Natural killer cell treated with Interleukin-12 subunit alpha and Interleukin-12 subunit beta and Interleukin-15 and Interleukin-18, amount 100 ng/mL, for 72 hours (primary cell): Measurements from ENCODE around the gene IFIT3. TPM values are rescaled to one million over a fixed set of nuclear protein-coding genes. Genes with fewer than 3 reads are reported as not detected.

Experiments
- ATAC-seq, 2 donors: fragments of 150-1000 bp; cut with Tn5 transposase in 1 of 2; sonication (Bioruptor Pico), chemical (Tn5 transposase) in 1 of 2; 2 replicates each; pipeline ENCODE4 v1.10.0; 2021
- DNase-seq: peaks from one replicate; pipeline ENCODE4 v3.0.0; 2022; ENCODE audit warnings: low spot score
- H3K27ac Mint-ChIP-seq, 2 donors: 1 replicate in 1 of 2; 2 replicates in 1 of 2; pipeline ENCODE4 v1.8.0; 2022; ENCODE audit warnings: mixed read lengths in 2 of 2, mild to moderate bottlenecking in 1 of 2, moderate library complexity in 1 of 2
- H3K27me3 Mint-ChIP-seq, 2 donors: 1 replicate in 1 of 2; 2 replicates in 1 of 2; pipeline ENCODE4 v1.8.0; 2022; ENCODE audit warnings: mixed read lengths in 2 of 2
- H3K36me3 Mint-ChIP-seq: one replicate; pipeline ENCODE4 v1.8.0; 2022; ENCODE audit warnings: mixed read lengths
- H3K4me1 Mint-ChIP-seq, 2 donors: 1 replicate in 1 of 2; 2 replicates in 1 of 2; pipeline ENCODE4 v1.8.0; 2022; ENCODE audit warnings: low read depth in 2 of 2, mixed read lengths in 2 of 2, mild to moderate bottlenecking in 1 of 2
- H3K4me3 Mint-ChIP-seq: one replicate; pipeline ENCODE4 v1.8.0; 2022; ENCODE audit warnings: mixed read lengths
- H3K9me3 Mint-ChIP-seq: 2 replicates; pipeline ENCODE4 v1.8.0; 2022; ENCODE audit warnings: mixed read lengths
- total RNA-seq, 2 donors: library from RNA; stranded (reverse); gene quantifications; one replicate each; pipeline ENCODE4 v1.2.3, GENCODE V29; 2022

Gene IFIT3
- total RNA-seq, 2 donors from 2014 or later: 2.6 to 3.0 TPM

DNA sequence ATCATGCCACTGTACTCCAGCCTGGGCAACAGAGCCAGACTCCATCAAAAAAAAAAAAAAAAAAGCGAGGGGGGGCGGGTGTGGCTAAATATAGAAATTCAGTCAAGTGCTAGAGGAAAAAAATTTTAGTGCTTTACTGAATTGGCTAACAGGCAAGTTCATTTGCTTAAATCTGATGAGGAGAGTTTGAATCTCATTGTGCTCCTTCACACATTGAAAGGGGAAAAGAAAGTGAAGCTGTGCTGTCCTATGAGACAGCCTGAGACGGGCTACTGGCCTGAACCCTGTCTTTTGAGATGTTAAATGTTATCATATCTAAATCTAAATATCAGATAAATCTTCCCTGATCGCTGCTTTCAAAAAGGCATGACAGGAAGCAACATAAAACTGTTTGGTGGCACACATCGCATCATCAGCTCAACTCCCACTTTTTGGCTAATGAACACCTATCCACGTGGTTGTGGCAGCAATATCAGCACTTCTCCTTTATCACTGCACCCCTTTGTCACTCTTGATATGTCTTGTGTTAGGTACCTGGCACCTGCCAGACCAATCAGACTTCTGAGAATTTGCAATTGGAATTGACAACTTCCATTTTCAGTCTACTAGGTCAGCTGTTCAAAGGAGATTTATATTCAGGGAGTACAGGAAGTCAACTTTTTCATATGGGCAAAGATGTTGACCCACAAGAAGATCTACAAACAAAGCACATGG, 36.1 kb downstream of the IFIT3 start:
- Mint-ChIP-seq H3K27ac (no peak overlapping the region), H3K36me3 (no peaks in the 10 kb centered on the region), H3K4me3 (no peak overlapping the region), H3K27me3 (peaks cover 12 to 16% of the 10 kb centered on the region in 2 donors), H3K4me1 (peaks cover 26% of the 10 kb centered on the region in 2 donors), H3K9me3 (no peaks in the 10 kb centered on the region)
- ATAC-seq (no peak), DNase-seq (no peak)

DNA sequence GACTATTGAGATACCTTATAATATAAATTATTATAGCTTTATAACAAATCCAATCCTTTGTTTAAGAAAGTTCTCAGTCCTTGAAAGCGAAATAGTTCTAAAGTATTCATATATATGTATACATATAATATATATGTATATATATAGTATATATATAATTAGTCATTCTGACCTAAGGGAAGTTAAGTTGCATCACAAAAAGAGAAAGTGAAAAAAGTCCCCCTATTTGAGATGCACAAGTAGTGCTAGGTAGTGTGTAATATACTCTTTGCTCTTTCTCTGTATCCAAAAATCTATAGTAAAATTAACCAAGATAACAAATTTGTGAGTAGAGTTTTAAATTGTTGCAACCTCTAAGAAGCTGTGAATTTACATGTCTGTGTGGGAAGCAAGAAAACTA, 36.7 kb downstream of the IFIT3 start:
- Mint-ChIP-seq H3K4me3 (no peak overlapping the region), H3K4me1 (peaks cover 31% of the 10 kb centered on the region in 2 donors), H3K9me3 (no peaks in the 10 kb centered on the region), H3K36me3 (no peaks in the 10 kb centered on the region), H3K27me3 (peaks cover 12 to 19% of the 10 kb centered on the region in 2 donors), H3K27ac (no peak overlapping the region)
- no peak for DNase-seq
- no peak for ATAC-seq

DNA sequence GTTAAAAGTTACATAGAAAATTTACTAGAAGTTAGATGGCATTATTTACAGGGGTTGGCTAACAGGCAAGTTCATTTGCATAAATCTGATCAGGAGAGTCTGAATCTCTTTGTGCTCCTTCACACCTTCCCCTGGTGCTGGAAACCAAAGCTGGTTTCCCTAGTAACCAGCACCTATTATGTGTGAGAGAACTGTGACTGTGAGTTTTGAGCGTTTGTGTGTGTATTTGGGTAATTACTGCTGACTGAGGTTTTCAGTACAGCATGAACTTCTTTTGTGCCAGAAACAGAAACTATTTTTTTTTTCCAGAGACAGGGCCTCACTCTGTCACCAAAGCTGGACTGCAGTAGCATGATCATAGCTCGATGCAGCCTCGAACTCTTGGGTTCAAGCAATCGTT, 39.7 kb downstream of the IFIT3 start:
- Mint-ChIP-seq H3K4me3 (no peak overlapping the region), H3K4me1 (peaks cover 31% of the 10 kb centered on the region in 2 donors), H3K36me3 (no peaks in the 10 kb centered on the region), H3K9me3 (no peaks in the 10 kb centered on the region), H3K27me3 (peaks cover 0 to 16% of the 10 kb centered on the region in 2 donors), H3K27ac (peak overlapping the region; percentile 2 to 3)
- peak; percentile 89 to 93 for ATAC-seq
- DNase-seq: peak; percentile 61

DNA sequence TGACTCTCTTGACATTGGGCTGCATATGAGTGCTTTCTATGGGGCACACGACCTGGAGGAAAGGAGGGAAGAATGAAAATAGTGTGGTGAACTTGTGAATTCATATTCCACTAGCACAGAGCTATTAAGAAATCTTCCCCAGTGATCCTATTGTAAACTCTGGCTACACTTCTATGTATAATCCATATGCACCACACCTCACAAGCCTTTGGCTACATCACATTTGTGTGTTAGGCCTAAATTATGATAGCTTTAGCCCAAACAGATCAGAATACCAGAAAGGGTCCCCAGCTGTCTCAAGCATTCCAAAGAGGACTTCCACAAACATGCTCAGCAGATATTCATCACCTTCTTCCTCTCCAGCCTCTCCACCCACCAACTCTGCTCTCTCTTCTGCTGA, 40.3 kb downstream of the IFIT3 start:
- H3K4me1 Mint-ChIP-seq: peaks cover 31% of the 10 kb centered on the region in 2 donors
- no peaks in the 10 kb centered on the region for H3K36me3 Mint-ChIP-seq
- H3K27ac Mint-ChIP-seq: no peak overlapping the region
- no peak overlapping the region for H3K4me3 Mint-ChIP-seq
- DNase-seq (no peak), ATAC-seq (no peak)
- H3K27me3 Mint-ChIP-seq: peaks cover 0 to 20% of the 10 kb centered on the region in 2 donors
- H3K9me3 Mint-ChIP-seq: no peaks in the 10 kb centered on the region

DNA sequence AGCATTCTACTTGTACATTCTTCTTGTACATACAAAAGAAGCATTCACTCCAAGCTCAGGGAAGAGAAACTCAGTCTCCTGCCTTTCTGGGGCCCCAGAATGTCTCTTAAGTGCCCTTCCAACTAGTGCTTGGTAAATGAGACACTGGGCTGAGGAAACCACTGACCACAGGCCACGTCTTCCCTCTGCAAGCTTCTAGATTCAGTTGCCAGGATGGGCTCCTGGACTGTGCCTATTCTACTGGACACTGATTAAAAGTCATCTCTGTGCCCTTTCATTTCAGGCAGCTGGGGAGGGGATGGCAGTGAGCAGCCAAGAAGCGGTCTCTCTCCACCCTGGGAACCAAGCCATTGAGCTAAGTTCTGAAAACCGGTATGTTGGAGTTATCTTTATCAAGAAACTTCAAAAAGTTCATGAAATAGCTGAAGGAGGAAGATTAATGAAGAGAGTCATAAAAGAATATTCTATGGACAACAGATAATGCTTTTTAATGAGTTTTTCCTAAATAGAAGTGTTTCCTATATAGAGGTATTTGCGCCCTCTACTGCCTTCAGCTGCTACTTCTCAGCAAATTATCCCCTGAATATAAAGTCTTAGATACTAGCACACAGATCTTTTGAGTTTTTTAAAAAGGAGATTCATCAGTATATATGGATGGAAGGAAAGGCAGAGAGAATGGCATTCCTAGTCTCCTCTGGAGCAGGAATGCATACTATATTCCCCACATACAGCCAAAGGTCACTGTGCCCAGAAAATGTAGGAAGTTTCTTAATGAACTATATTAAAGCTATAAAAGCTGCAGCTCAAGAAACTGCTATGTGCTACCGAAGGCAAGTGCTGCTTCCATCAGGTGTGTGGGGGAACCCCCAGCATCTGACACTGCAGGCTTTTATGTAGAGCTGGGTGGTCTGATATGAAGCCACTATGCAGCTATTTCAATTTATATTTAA, 41.6 kb downstream of the IFIT3 start:
- Mint-ChIP-seq H3K27ac (no peak overlapping the region), H3K4me1 (peaks cover 28% of the 10 kb centered on the region in 2 donors), H3K4me3 (no peak overlapping the region), H3K27me3 (peaks cover 5 to 21% of the 10 kb centered on the region in 2 donors), H3K36me3 (no peaks in the 10 kb centered on the region), H3K9me3 (no peaks in the 10 kb centered on the region)
- DNase-seq (no peak), ATAC-seq (no peak)

DNA sequence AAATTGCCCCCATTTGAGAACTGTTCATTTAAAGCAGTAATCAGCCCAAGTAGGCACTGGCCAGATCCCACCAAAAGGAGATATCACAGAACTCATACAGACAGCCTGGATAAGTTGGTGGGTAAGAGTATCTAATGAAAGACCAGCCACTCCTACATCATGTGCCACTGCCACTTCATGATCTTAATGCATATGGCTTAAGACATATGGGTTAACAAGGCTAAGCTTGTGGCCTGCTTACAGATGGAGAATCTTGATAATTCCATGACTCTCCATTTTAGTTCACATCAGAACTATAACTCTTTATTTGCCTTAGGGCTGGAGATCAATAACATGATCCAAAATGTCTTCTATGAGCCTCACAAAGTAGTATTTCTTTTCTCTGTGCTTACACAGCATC, 43.3 kb downstream of the IFIT3 start:
- Mint-ChIP-seq H3K4me3 (no peak overlapping the region), H3K4me1 (peaks cover 22 to 23% of the 10 kb centered on the region in 2 donors), H3K9me3 (no peaks in the 10 kb centered on the region), H3K27ac (no peak overlapping the region), H3K36me3 (no peaks in the 10 kb centered on the region), H3K27me3 (peaks cover 6 to 15% of the 10 kb centered on the region in 2 donors)
- ATAC-seq (no peak), DNase-seq (no peak)

DNA sequence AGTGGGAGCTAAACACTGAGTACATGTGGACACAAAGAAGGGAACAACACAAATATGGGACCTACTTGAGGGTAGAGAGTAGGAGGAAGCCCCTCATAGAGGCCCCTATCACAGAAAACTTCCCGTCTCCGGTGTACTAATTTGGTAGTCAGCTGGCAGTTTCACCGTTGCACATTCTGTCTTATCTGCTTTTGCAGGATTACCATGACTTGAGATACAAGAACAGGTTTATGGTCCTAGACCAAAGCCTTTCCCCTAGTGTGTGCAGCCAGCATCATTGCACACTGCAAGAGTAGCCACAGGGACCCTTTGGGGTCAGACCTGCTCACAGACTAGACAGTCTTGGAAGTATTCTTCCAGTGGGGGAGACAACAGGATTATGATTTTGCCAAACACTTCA, 44.2 kb downstream of the IFIT3 start:
- Mint-ChIP-seq H3K9me3 (no peaks in the 10 kb centered on the region), H3K4me1 (peaks cover 21 to 22% of the 10 kb centered on the region in 2 donors), H3K27ac (no peak overlapping the region), H3K4me3 (no peak overlapping the region), H3K27me3 (peaks cover 6 to 19% of the 10 kb centered on the region in 2 donors), H3K36me3 (no peaks in the 10 kb centered on the region)
- ATAC-seq: no peak
- no peak for DNase-seq

DNA sequence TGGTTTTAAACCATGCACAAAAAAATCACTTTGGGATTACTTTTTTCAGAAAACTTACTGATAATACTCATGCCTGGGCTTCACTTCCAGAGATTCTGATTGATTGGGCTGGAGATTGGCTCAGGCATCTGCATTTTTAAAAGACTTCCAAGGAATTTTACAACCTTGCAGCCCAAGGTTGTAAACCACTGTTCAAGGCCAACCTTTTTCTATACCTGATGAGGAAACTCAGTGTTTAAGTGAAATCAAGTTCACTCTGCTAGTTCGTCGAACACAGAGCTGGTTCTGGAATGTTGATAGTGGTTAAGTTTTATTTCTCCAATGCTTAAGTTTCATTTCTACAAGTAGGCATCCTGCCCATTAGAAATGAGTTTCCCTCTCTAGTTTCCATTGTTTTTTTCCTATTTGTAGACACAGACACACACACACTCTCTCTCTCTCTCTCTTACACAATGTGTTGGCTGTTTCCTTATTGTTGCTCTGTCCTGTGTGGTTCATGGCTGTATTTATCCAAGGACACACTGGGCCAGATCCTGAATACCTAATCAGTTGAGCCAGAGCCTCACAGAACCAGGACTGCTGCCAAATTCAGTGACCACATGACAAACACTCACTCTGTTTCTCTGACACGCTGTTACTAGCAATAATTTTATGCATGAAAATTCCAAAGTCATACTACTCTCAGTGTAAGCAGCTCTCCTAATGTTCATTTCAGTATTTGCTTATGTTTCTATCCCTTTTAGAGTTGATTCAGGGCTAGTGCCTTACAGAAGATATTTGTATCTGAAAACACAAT, 46.3 kb downstream of the IFIT3 start:
- no peaks in the 10 kb centered on the region for H3K9me3 Mint-ChIP-seq
- H3K4me1 Mint-ChIP-seq: peaks cover 2 to 3% of the 10 kb centered on the region in 2 donors
- no peak overlapping the region for H3K27ac Mint-ChIP-seq
- ATAC-seq: no peak
- H3K36me3 Mint-ChIP-seq: no peaks in the 10 kb centered on the region
- H3K27me3 Mint-ChIP-seq: peaks cover 6 to 19% of the 10 kb centered on the region in 2 donors
- H3K4me3 Mint-ChIP-seq: no peak overlapping the region
- DNase-seq: no peak

DNA sequence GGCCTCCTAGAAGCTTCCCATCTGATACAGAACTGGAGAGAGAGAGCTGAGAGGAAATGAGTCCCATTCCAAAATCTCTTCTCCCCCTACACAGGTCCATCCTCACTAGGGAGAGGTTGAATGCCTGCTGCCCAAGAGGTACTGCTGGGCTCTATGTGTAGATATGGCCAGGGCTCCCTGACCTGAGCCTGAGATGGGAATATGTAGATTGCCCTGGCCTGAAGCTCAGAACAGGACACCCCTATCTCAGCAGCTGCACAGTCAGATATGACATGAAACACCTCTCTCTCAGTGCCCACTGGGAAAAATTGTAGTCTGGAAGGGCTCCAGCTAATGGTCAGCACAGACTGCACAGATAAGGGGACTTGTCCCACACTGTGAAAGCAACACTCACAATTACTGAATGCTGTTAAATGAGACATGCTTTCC, 46.9 kb downstream of the IFIT3 start:
- Mint-ChIP-seq H3K9me3 (no peaks in the 10 kb centered on the region), H3K4me1 (no peaks in the 10 kb centered on the region), H3K27me3 (peaks cover 6 to 16% of the 10 kb centered on the region in 2 donors), H3K4me3 (no peak overlapping the region), H3K27ac (no peak overlapping the region), H3K36me3 (no peaks in the 10 kb centered on the region)
- DNase-seq: no peak
- ATAC-seq: no peak

DNA sequence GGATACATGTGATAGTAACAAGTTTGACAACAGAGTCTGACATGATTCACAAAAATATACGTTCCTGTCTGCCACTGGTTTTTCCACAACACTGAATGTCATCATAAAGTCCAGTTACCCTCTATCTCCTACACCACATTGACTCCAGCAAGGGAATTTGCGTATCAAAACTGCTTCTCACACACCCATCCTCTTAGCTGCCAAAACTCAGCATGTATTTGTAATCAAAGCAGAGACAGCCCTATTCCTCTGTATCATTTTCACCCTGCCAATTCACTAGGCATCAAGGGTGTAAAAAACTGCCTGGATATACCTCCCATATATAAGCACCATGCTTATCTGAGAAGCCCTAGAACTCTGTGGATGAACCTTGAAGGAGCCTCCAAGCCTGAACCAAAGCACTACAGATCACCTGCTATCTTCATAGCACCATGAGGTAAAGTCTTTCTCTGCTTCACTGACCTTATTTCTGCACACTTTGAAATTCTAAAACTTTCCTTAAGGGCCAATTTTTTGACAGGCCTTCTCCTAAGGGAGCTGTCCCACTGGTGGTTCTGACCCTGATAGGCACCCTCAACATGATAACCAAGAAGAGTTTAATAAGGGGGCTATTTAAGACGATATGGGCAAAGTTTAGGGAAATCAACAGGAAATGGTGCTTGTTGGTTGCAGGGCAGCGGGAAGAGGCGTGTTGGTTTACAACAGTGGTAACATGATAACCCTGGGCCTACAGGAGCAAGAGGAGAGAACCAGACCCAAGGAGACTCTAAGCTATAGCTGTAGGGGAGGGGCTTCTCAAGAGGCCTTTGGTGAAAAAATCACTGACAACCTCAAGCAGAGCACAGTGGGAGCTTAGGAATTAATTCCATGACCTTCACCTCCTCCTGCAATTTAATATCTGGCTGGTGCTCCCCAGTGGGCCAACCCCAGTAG, 50.2 kb downstream of the IFIT3 start, which contains the start of gene IFIT1B:
Gene IFIT1B, plus strand, starts transcription at position 352 of the 933 bp plus-strand sequence. Its CDS starts 80 bp downstream, at position 432.
- ATAC-seq: no peak
- H3K4me3 Mint-ChIP-seq: no peak within 1 kb of the TSS
- H3K36me3 Mint-ChIP-seq: no peaks in the 10 kb centered on the region
- H3K9me3 Mint-ChIP-seq: no peaks in the 10 kb centered on the region
- peaks cover 6 to 10% of the 10 kb centered on the region in 2 donors for H3K27me3 Mint-ChIP-seq
- no peaks in the 10 kb centered on the region for H3K4me1 Mint-ChIP-seq
- no peak within 1 kb of the TSS for H3K27ac Mint-ChIP-seq
- no peak for DNase-seq

DNA sequence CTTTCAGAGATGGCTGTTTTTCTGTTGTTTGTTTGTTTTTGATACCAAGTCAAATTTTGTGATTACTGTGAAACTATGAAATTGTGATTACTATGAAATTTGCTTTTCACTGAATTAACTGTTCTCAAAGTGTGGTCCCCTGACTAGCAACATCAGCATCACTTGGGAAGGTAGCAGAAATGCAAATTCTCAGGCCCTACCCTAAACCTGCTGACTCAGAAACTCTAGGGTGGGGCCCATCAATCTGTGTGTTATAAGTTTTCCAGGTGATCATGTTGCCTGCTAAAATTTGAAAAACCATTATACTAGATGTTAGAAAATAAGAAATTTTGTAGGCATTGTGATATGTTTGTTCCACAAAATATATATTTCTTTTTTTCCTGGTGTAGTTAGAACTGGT, 51.3 kb downstream of the IFIT3 start:
- peaks cover 5 to 10% of the 10 kb centered on the region in 2 donors for H3K27me3 Mint-ChIP-seq

DNA sequence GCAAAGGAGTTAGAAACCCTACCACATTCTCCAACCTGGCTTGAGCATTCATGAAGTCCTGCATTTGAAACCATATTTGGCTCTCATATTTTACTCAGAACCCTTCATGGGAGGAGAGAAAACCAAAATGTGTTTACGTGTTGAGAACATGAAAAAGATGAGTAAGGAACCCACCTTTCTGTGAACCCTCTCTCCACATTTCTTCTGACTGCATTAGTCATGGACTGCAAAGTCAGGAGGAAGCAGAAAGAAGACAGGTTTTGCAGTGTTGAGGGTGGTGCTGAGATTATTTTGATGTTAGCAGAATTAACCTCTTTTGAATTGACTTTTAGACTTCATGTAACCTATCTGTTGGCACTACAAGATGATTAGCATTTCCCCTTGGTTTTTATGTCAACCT, 55.0 kb downstream of the IFIT3 start:
- Mint-ChIP-seq H3K4me1 (no peaks in the 10 kb centered on the region), H3K27ac (no peak overlapping the region), H3K36me3 (no peaks in the 10 kb centered on the region), H3K27me3 (peaks cover 0 to 4% of the 10 kb centered on the region in 2 donors), H3K4me3 (no peak overlapping the region), H3K9me3 (no peaks in the 10 kb centered on the region)
- DNase-seq: no peak
- no peak for ATAC-seq

More for the DNA sequence above, 51.3 kb downstream of the IFIT3 start:
- Mint-ChIP-seq H3K36me3 (no peaks in the 10 kb centered on the region), H3K27ac (no peak overlapping the region), H3K4me3 (no peak overlapping the region), H3K9me3 (no peaks in the 10 kb centered on the region), H3K4me1 (no peaks in the 10 kb centered on the region)
- DNase-seq (no peak), ATAC-seq (no peak)
